Endothelial cell of umbilical vein (primary cell): ENCODE results near the gene PRDM1.

Experiments
- MYC ChIP-seq: IDR thresholded peaks from one replicate; pipeline ENCODE4 v1.6.1; 2011; ENCODE audit warnings: mild to moderate bottlenecking, low read depth, low read length
- POLR2A ChIP-seq: IDR thresholded peaks from 2 replicates; pipeline ENCODE4 v1.6.1; 2012; ENCODE audit warnings: low read depth, mild to moderate bottlenecking, control low read depth, low read length
- POLR2AphosphoS5 ChIP-seq: IDR thresholded peaks from 2 replicates; pipeline ENCODE4 v1.6.1; 2012; ENCODE audit warnings: low read depth, mild to moderate bottlenecking, control low read depth, low read length, moderate library complexity; ENCODE audit not compliant: insufficient read depth
- TF ChIP-seq, protein P1 (sequence below), 2 donors: IDR thresholded peaks; 1 replicate in 1 of 2; 2 replicates in 1 of 2; pipeline ENCODE4 v1.5.1; 2011; ENCODE audit warnings: low read length in 2 of 2, mild to moderate bottlenecking in 2 of 2, moderate library complexity in 2 of 2, control low read depth in 1 of 2, inconsistent platforms in 1 of 2, low read depth in 1 of 2; ENCODE audit not compliant: insufficient read depth in 1 of 2; ENCODE audit errors: extremely low read depth in 1 of 2

DNA sequence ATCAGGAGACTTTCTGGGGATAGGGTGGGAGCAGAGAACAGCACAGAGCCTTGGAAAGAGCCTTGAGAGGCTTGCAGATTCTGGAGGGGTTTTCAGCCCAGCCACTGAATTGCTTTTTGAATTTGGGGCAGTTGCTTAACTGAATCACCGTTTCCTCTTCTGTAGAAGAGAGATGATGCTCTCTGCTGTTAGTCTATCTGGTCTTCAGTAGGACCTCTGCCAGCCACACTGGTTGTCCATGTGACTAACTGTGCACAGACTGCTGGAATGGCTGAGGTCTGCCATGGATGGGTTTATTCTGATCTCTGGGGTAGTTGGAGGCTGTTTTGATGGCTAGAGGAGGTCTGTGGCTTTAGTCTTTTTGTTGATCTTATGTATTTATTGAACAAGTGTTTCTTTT lies 21.4 kb upstream of the PRDM1 start:
- TF ChIP-seq, protein P1, sequence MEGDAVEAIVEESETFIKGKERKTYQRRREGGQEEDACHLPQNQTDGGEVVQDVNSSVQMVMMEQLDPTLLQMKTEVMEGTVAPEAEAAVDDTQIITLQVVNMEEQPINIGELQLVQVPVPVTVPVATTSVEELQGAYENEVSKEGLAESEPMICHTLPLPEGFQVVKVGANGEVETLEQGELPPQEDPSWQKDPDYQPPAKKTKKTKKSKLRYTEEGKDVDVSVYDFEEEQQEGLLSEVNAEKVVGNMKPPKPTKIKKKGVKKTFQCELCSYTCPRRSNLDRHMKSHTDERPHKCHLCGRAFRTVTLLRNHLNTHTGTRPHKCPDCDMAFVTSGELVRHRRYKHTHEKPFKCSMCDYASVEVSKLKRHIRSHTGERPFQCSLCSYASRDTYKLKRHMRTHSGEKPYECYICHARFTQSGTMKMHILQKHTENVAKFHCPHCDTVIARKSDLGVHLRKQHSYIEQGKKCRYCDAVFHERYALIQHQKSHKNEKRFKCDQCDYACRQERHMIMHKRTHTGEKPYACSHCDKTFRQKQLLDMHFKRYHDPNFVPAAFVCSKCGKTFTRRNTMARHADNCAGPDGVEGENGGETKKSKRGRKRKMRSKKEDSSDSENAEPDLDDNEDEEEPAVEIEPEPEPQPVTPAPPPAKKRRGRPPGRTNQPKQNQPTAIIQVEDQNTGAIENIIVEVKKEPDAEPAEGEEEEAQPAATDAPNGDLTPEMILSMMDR (IDR thresholded peaks at IDR 0.05; ENCODE audit: extremely low read depth in 1 of 2, insufficient read depth in 1 of 2, low read depth in 1 of 2, low read length in 2 of 2): no peak
- no peak for TF ChIP-seq MYC
- no peak for TF ChIP-seq POLR2AphosphoS5
- TF ChIP-seq POLR2A: no peak
